ENCODE data around the gene GMPPB.
"Not testable (repeated sequence)": the region's sequence is repeated elsewhere in the genome, so short reads cannot be mapped to it uniquely, and the experiment has no call there.

GMPPB gene

GRCh38 chr3:49706456-49707112 lies 17.2 kb downstream of the GMPPB start:
- H3K27me3 ChIP-seq (ENCODE audit: control insufficient read depth, insufficient read depth, low read length), result no peaks in the 10 kb centered on the region
- H3K9ac ChIP-seq (ENCODE audit: low read length), result no peak overlapping the region
- no peaks in the 10 kb centered on the region for H3K9me3 ChIP-seq (ENCODE audit: control insufficient read depth, low read length)
- H3K4me1 ChIP-seq (ENCODE audit: control insufficient read depth, insufficient read depth, low read length), result no peaks in the 10 kb centered on the region
- H3K36me3 ChIP-seq (ENCODE audit: control insufficient read depth, insufficient read depth, low read length), result no peaks in the 10 kb centered on the region
- no peak overlapping the region for H3K4me3 ChIP-seq (ENCODE audit: low read length)

GRCh38 chr3:49705390-49705960 lies 18.3 kb downstream of the GMPPB start:
- Histone ChIP-seq H3K4me3 (ENCODE audit: low read length) (no peak overlapping the region), H3K27me3 (ENCODE audit: control insufficient read depth, insufficient read depth, low read length) (no peaks in the 10 kb centered on the region), H3K9ac (ENCODE audit: low read length) (no peak overlapping the region), H3K9me3 (ENCODE audit: control insufficient read depth, low read length) (no peaks in the 10 kb centered on the region), H3K36me3 (ENCODE audit: control insufficient read depth, insufficient read depth, low read length) (no peaks in the 10 kb centered on the region), H3K4me1 (ENCODE audit: control insufficient read depth, insufficient read depth, low read length) (no peaks in the 10 kb centered on the region)

GRCh38 chr3:49704629-49705028 lies 19.1 kb downstream of the GMPPB start:
- Histone ChIP-seq H3K9me3 (ENCODE audit: control insufficient read depth, low read length) (no peaks in the 10 kb centered on the region), H3K9ac (ENCODE audit: low read length) (no peak overlapping the region), H3K4me1 (ENCODE audit: control insufficient read depth, insufficient read depth, low read length) (no peaks in the 10 kb centered on the region), H3K36me3 (ENCODE audit: control insufficient read depth, insufficient read depth, low read length) (no peaks in the 10 kb centered on the region), H3K4me3 (ENCODE audit: low read length) (no peak overlapping the region), H3K27me3 (ENCODE audit: control insufficient read depth, insufficient read depth, low read length) (no peaks in the 10 kb centered on the region)

GRCh38 chr3:49703956-49704355 lies 19.8 kb downstream of the GMPPB start:
- no peaks in the 10 kb centered on the region for H3K27me3 ChIP-seq (ENCODE audit: control insufficient read depth, insufficient read depth, low read length)
- H3K9me3 ChIP-seq (ENCODE audit: control insufficient read depth, low read length), result no peaks in the 10 kb centered on the region
- no peaks in the 10 kb centered on the region for H3K4me1 ChIP-seq (ENCODE audit: control insufficient read depth, insufficient read depth, low read length)
- no peaks in the 10 kb centered on the region for H3K36me3 ChIP-seq (ENCODE audit: control insufficient read depth, insufficient read depth, low read length)
- H3K4me3 ChIP-seq (ENCODE audit: low read length), result no peak overlapping the region
- no peak overlapping the region for H3K9ac ChIP-seq (ENCODE audit: low read length)

GRCh38 chr3:49703443-49703927 lies 20.3 kb downstream of the GMPPB start:
- no peak overlapping the region for H3K9ac ChIP-seq (ENCODE audit: low read length)
- no peaks in the 10 kb centered on the region for H3K9me3 ChIP-seq (ENCODE audit: control insufficient read depth, low read length)
- H3K27me3 ChIP-seq (ENCODE audit: control insufficient read depth, insufficient read depth, low read length), result no peaks in the 10 kb centered on the region
- H3K4me1 ChIP-seq (ENCODE audit: control insufficient read depth, insufficient read depth, low read length), result no peaks in the 10 kb centered on the region
- H3K36me3 ChIP-seq (ENCODE audit: control insufficient read depth, insufficient read depth, low read length), result no peaks in the 10 kb centered on the region
- no peak overlapping the region for H3K4me3 ChIP-seq (ENCODE audit: low read length)

- no peaks in the 10 kb centered on the region for H3K9me3 ChIP-seq (ENCODE audit: control insufficient read depth, low read length)
- H3K4me3 ChIP-seq (ENCODE audit: low read length), result no peak overlapping the region
- no peaks in the 10 kb centered on the region for H3K36me3 ChIP-seq (ENCODE audit: control insufficient read depth, insufficient read depth, low read length)
- no peaks in the 10 kb centered on the region for H3K4me1 ChIP-seq (ENCODE audit: control insufficient read depth, insufficient read depth, low read length)
- H3K27me3 ChIP-seq (ENCODE audit: control insufficient read depth, insufficient read depth, low read length), result no peaks in the 10 kb centered on the region
- H3K9ac ChIP-seq (ENCODE audit: low read length), result no peak overlapping the region
These were observed 21.1 kb downstream of the GMPPB start for GRCh38 chr3:49702672-49703071.

- Histone ChIP-seq H3K27me3 (ENCODE audit: control insufficient read depth, insufficient read depth, low read length) (no peaks in the 10 kb centered on the region), H3K9me3 (ENCODE audit: control insufficient read depth, low read length) (no peaks in the 10 kb centered on the region), H3K9ac (ENCODE audit: low read length) (no peak overlapping the region), H3K4me3 (ENCODE audit: low read length) (no peak overlapping the region), H3K36me3 (ENCODE audit: control insufficient read depth, insufficient read depth, low read length) (no peaks in the 10 kb centered on the region), H3K4me1 (ENCODE audit: control insufficient read depth, insufficient read depth, low read length) (no peaks in the 10 kb centered on the region)
These were observed 22.2 kb downstream of the GMPPB start for GRCh38 chr3:49701388-49702077.

- no peak overlapping the region for H3K9ac ChIP-seq (ENCODE audit: low read length)
- H3K36me3 ChIP-seq (ENCODE audit: control insufficient read depth, insufficient read depth, low read length), result no peaks in the 10 kb centered on the region
- H3K9me3 ChIP-seq (ENCODE audit: control insufficient read depth, low read length), result no peaks in the 10 kb centered on the region
- no peaks in the 10 kb centered on the region for H3K27me3 ChIP-seq (ENCODE audit: control insufficient read depth, insufficient read depth, low read length)
- H3K4me3 ChIP-seq (ENCODE audit: low read length), result no peak overlapping the region
- no peaks in the 10 kb centered on the region for H3K4me1 ChIP-seq (ENCODE audit: control insufficient read depth, insufficient read depth, low read length)
These were observed 23.2 kb downstream of the GMPPB start for GRCh38 chr3:49700453-49701128.

- no peak overlapping the region for H3K4me3 ChIP-seq (ENCODE audit: low read length)
- H3K4me1 ChIP-seq (ENCODE audit: control insufficient read depth, insufficient read depth, low read length), result no peaks in the 10 kb centered on the region
- no peaks in the 10 kb centered on the region for H3K36me3 ChIP-seq (ENCODE audit: control insufficient read depth, insufficient read depth, low read length)
- H3K9me3 ChIP-seq (ENCODE audit: control insufficient read depth, low read length), result no peaks in the 10 kb centered on the region
- H3K9ac ChIP-seq (ENCODE audit: low read length), result no peak overlapping the region
- H3K27me3 ChIP-seq (ENCODE audit: control insufficient read depth, insufficient read depth, low read length), result no peaks in the 10 kb centered on the region
These were observed 23.7 kb downstream of the GMPPB start for GRCh38 chr3:49700014-49700413.

GRCh38 chr3:49699281-49699979 lies 24.3 kb downstream of the GMPPB start:
- no peak overlapping the region for H3K4me3 ChIP-seq (ENCODE audit: low read length)
- H3K4me1 ChIP-seq (ENCODE audit: control insufficient read depth, insufficient read depth, low read length), result no peaks in the 10 kb centered on the region
- no peak overlapping the region for H3K9ac ChIP-seq (ENCODE audit: low read length)
- no peaks in the 10 kb centered on the region for H3K9me3 ChIP-seq (ENCODE audit: control insufficient read depth, low read length)
- no peaks in the 10 kb centered on the region for H3K27me3 ChIP-seq (ENCODE audit: control insufficient read depth, insufficient read depth, low read length)
- H3K36me3 ChIP-seq (ENCODE audit: control insufficient read depth, insufficient read depth, low read length), result no peaks in the 10 kb centered on the region

- H3K9me3 ChIP-seq (ENCODE audit: control insufficient read depth, low read length); H3K36me3 ChIP-seq (ENCODE audit: control insufficient read depth, insufficient read depth, low read length); H3K9ac ChIP-seq (ENCODE audit: low read length); H3K4me1 ChIP-seq (ENCODE audit: control insufficient read depth, insufficient read depth, low read length); H3K27me3 ChIP-seq (ENCODE audit: control insufficient read depth, insufficient read depth, low read length); H3K4me3 ChIP-seq (ENCODE audit: low read length): not testable (repeated sequence)
These were observed 28.3 kb downstream of the GMPPB start for GRCh38 chr3:49695350-49696015.

All from mucosa of stomach (tissue), 1 donor.